ENCODE data around the gene BOK. TPM values are rescaled to one million over a fixed set of nuclear protein-coding genes. Genes with fewer than 3 reads are reported as not detected.

The BOK gene
- total RNA-seq, 1 donor from 2014 or later, result 56.4 TPM

GRCh38 chr2:241531161-241531722 is 27.3 kb upstream of the BOK start:
- Histone ChIP-seq H3K4me1 (no peaks in the 10 kb centered on the region), H3K27me3 (no peaks in the 10 kb centered on the region), H3K27ac (no peak overlapping the region), H3K36me3 (no peaks in the 10 kb centered on the region), H3K9me3 (no peaks in the 10 kb centered on the region), H3K4me3 (no peak overlapping the region)
- no peak for DNase-seq
- intact Hi-C loops (cut with DNase I), result no loop called here
- ATAC-seq, result no peak
- no peak for TF ChIP-seq CTCF (IDR thresholded peaks at IDR 0.05)

GRCh38 chr2:241532168-241532567 is 26.4 kb upstream of the BOK start:
- Histone ChIP-seq H3K36me3 (no peaks in the 10 kb centered on the region), H3K27ac (no peak overlapping the region), H3K9me3 (no peaks in the 10 kb centered on the region), H3K4me3 (no peak overlapping the region), H3K4me1 (no peaks in the 10 kb centered on the region), H3K27me3 (no peaks in the 10 kb centered on the region)
- intact Hi-C loops (cut with DNase I), result no loop called here
- TF ChIP-seq CTCF (IDR thresholded peaks at IDR 0.05), result no peak
- ATAC-seq (no peak), DNase-seq (no peak)

GRCh38 chr2:241532733-241533601 is 25.6 kb upstream of the BOK start:
- intact Hi-C loops (cut with DNase I), result no loop called here
- no peaks in the 10 kb centered on the region for H3K4me1 ChIP-seq
- H3K9me3 ChIP-seq, result no peaks in the 10 kb centered on the region
- H3K4me3 ChIP-seq, result no peak overlapping the region
- no peaks in the 10 kb centered on the region for H3K36me3 ChIP-seq
- DNase-seq (no peak), ATAC-seq (peak; percentile 8)
- no peak for TF ChIP-seq CTCF (IDR thresholded peaks at IDR 0.05)
- H3K27me3 ChIP-seq, result no peaks in the 10 kb centered on the region
- no peak overlapping the region for H3K27ac ChIP-seq

- no peak overlapping the region for H3K27ac ChIP-seq
- H3K4me1 ChIP-seq, result no peaks in the 10 kb centered on the region
- no peak for TF ChIP-seq CTCF (IDR thresholded peaks at IDR 0.05)
- H3K4me3 ChIP-seq, result no peak overlapping the region
- ATAC-seq, result no peak
- DNase-seq, result no peak
- H3K9me3 ChIP-seq, result no peaks in the 10 kb centered on the region
- no peaks in the 10 kb centered on the region for H3K27me3 ChIP-seq
- intact Hi-C loops (cut with DNase I), result no loop called here
- no peaks in the 10 kb centered on the region for H3K36me3 ChIP-seq
Measured at GRCh38 chr2:241534293-241534692, 24.3 kb upstream of the BOK start.

GRCh38 chr2:241534701-241535375 is 23.7 kb upstream of the BOK start:
- Histone ChIP-seq H3K4me3 (no peak overlapping the region), H3K36me3 (no peaks in the 10 kb centered on the region), H3K9me3 (no peaks in the 10 kb centered on the region), H3K4me1 (no peaks in the 10 kb centered on the region), H3K27ac (no peak overlapping the region), H3K27me3 (no peaks in the 10 kb centered on the region)
- intact Hi-C loops (cut with DNase I), result no loop called here
- DNase-seq (no peak), ATAC-seq (no peak)
- no peak for TF ChIP-seq CTCF (IDR thresholded peaks at IDR 0.05)

All from upper lobe of right lung (tissue), 1 donor.